ENCODE measurements around the gene RC3H2. TPM values are rescaled to one million over a fixed set of nuclear protein-coding genes. Genes with fewer than 3 reads are reported as not detected.
"Not testable (repeated sequence)": the region's sequence is repeated elsewhere in the genome, so short reads cannot be mapped to it uniquely, and the experiment has no call there.

RC3H2 gene
- total RNA-seq, 1 donor from 2014 or later = 25.1 TPM

- peak; percentile 21 to 87 for DNase-seq (ENCODE audit: low spot score in 2 of 2)
- peak within 1 kb of the TSS; percentile 85 to 87 for H3K27ac ChIP-seq
- peaks cover 8 to 21% of the 10 kb centered on the region in 2 donors for H3K36me3 ChIP-seq
- TF ChIP-seq CTCF (IDR thresholded peaks at IDR 0.05) = peak in 1 of 3 experiments; percentile 6
- intact Hi-C loops (cut with DNase I) = loop anchor here (1.0 to 2.0 kb wide), 2 partner anchors 8 to 18 kb away; partner anchors contain the start of genes RC3H2 and ZBTB26
- peaks cover 0 to 3% of the 10 kb centered on the region in 2 donors for H3K4me1 ChIP-seq
- H3K4me3 ChIP-seq = peak within 1 kb of the TSS; percentile 84 to 98
- H3K27me3 ChIP-seq = no peaks in the 10 kb centered on the region
- no peaks in the 10 kb centered on the region for H3K9me3 ChIP-seq
These were observed 8.0 kb upstream of the RC3H2 start, which contains the start of gene ZBTB6 for GRCh38 chr9:122912964-122913673. ZBTB6 (minus strand) TSS chr9:122913323; CDS start chr9:122912072, 1,251 bp downstream.

GRCh38 chr9:122912671-122912963, 7.5 kb upstream of the RC3H2 start:
- Histone ChIP-seq H3K27me3 (no peaks in the 10 kb centered on the region), H3K27ac (peak overlapping the region; percentile 85 to 87), H3K36me3 (peaks cover 8 to 21% of the 10 kb centered on the region in 2 donors), H3K9me3 (no peaks in the 10 kb centered on the region), H3K4me1 (peaks cover 0 to 3% of the 10 kb centered on the region in 2 donors), H3K4me3 (peak overlapping the region; percentile 84 to 98)
- intact Hi-C loops (cut with DNase I) = loop anchor here (2.0 kb wide), 1 partner anchor 18 kb away; the partner anchor contains the start of gene ZBTB26
- no peak for DNase-seq (ENCODE audit: low spot score in 2 of 2)
- TF ChIP-seq CTCF (IDR thresholded peaks at IDR 0.05) = no peak

GRCh38 chr9:122906122-122906521, 963 bp upstream of the RC3H2 start:
- intact Hi-C loops (cut with DNase I) = loop anchor here (10.0 kb wide), 2 partner anchors 169 to 1369 kb away; no protein-coding TSS in a partner anchor
- not testable (repeated sequence) for H3K4me3 ChIP-seq; H3K9me3 ChIP-seq; DNase-seq (ENCODE audit: low spot score in 2 of 2); H3K27me3 ChIP-seq
- Histone ChIP-seq H3K4me1 (peaks cover 0 to 23% of the 10 kb centered on the region in 2 donors), H3K36me3 (peaks cover 5 to 16% of the 10 kb centered on the region in 2 donors), H3K27ac (peak overlapping the region in 1 of 2 donors; percentile 97)

DNA sequence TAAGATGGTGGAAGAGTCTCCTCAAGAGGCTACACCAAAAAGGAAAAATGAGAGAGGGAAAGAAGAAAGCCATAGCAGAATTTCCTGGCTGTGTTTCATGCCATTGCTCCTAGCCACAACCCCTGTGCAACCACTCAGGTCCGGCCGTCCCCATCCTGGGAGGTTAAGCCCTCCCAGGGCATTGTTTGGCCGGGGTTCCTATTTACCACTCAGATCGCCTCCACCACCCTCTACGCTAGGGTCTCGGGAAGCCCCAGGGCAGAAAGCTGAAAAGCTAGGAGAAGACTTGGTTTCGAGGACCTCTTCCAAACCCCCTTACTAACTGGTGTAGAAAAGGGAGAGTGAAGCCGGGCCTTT, 715 bp downstream of the RC3H2 start:
- intact Hi-C loops (cut with DNase I) = loop anchor here (2.0 to 10.0 kb wide), 4 partner anchors 76 to 1370 kb away; partner anchors contain the start of genes PDCL and STRBP
- H3K4me1 ChIP-seq = peaks cover 0 to 26% of the 10 kb centered on the region in 2 donors
- peaks cover 0 to 2% of the 10 kb centered on the region in 2 donors for H3K36me3 ChIP-seq

GRCh38 chr9:122900791-122901190, 4.4 kb downstream of the RC3H2 start:
- peak overlapping the region; percentile 8 to 20 for H3K4me3 ChIP-seq
- intact Hi-C loops (cut with DNase I) = loop anchor here (10.0 kb wide), 2 partner anchors 174 to 1374 kb away; no protein-coding TSS in a partner anchor
- H3K27me3 ChIP-seq = no peaks in the 10 kb centered on the region
- H3K36me3 ChIP-seq = peaks cover 7 to 11% of the 10 kb centered on the region in 2 donors
- no peak for DNase-seq (ENCODE audit: low spot score in 2 of 2)
- H3K4me1 ChIP-seq = peaks cover 0 to 26% of the 10 kb centered on the region in 2 donors
- no peaks in the 10 kb centered on the region for H3K9me3 ChIP-seq
- TF ChIP-seq CTCF (IDR thresholded peaks at IDR 0.05) = no peak
- H3K27ac ChIP-seq = peak overlapping the region in 1 of 2 donors; percentile 0

More for the DNA sequence above, 715 bp downstream of the RC3H2 start:
- Histone ChIP-seq H3K27ac (peak overlapping the region; percentile 97 to 98), H3K27me3 (no peaks in the 10 kb centered on the region), H3K9me3 (no peaks in the 10 kb centered on the region), H3K4me3 (peak overlapping the region; percentile 83 to 96)
- TF ChIP-seq CTCF (IDR thresholded peaks at IDR 0.05) = no peak
- peak in 1 of 2 donors; percentile 67 for DNase-seq (ENCODE audit: low spot score in 2 of 2)

DNA sequence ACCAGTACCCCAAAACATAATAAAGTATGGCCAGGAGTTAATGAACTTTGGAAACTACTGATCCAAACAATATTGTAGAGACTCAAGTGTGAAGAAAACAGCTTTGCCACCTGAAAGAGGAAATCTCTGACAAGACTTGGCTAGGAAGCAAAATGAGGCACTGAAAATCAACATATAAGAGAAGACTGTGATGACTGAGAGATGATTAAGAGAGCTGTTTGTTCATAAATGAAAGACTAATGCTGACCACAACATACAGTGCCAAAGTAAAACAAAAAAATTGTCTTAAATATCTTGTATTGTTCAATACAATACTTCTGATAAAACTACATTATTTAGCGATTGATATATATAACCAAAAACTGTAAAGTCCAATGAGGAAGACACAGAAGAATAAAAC, 7.2 kb downstream of the RC3H2 start:
- H3K4me1 ChIP-seq = peaks cover 0 to 18% of the 10 kb centered on the region in 2 donors

More for the DNA sequence above, 7.2 kb downstream of the RC3H2 start:
- Histone ChIP-seq H3K4me3 (no peak overlapping the region), H3K36me3 (peaks cover 20% of the 10 kb centered on the region in 2 donors), H3K9me3 (no peaks in the 10 kb centered on the region), H3K27ac (no peak overlapping the region), H3K27me3 (no peaks in the 10 kb centered on the region)
- no peak for DNase-seq (ENCODE audit: low spot score in 2 of 2)
- TF ChIP-seq CTCF (IDR thresholded peaks at IDR 0.05) = no peak
- intact Hi-C loops (cut with DNase I) = no loop called here
